NCI-H128 (cell line): Measurements from ENCODE around the gene TFIP11.
"Not testable (repeated sequence)": the region's sequence is repeated elsewhere in the genome, so short reads cannot be mapped to it uniquely, and the experiment has no call there.

Experiments used
- DNase-seq: peaks from one replicate; lab custom pipeline; 2025; ENCODE audit not compliant: unreplicated experiment; lab: John Stamatoyannopoulos, UW

The TFIP11 gene

GRCh38 chr22:26541167-26541819 lies 29.0 kb upstream of the TFIP11 start:
- DNase-seq, result no peak

DNA sequence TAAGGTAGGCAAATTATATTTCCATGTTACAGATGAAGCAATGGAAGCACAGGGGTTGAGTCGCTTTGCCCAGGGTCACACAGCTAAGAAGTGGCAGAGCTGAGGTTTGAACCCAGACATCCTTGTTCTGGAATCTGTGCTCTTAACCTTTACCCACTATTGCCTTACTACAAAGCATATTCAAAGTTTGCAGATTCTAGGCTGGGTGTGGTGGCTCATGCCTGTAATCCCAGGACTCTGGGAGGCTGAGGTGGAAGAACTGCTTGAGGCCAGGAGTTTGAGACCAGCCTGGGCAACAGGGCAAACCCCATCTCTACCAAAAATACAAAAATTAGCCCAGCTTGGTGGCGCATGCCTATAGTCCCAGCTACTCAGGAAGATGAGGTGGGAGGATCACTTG lies 27.8 kb upstream of the TFIP11 start:
- no peak for DNase-seq

DNA sequence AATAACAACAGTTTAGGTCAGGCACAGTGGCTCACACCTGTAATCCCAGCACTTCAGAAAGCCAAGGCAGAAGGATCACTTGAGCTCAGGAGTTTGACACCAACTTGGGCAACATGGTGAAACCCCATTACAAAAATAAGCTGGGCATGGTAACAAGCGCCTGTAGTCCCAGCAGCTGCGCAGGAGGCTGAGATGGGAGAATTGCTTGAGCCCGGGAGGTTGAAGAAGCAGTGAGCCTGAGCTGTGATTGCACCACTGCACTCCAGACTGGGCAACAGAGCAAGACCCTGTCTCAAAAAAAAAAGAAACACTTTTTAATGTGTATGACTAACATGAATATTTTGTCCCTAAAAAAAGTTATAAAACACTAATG lies 24.5 kb upstream of the TFIP11 start:
- DNase-seq, result no peak

DNA sequence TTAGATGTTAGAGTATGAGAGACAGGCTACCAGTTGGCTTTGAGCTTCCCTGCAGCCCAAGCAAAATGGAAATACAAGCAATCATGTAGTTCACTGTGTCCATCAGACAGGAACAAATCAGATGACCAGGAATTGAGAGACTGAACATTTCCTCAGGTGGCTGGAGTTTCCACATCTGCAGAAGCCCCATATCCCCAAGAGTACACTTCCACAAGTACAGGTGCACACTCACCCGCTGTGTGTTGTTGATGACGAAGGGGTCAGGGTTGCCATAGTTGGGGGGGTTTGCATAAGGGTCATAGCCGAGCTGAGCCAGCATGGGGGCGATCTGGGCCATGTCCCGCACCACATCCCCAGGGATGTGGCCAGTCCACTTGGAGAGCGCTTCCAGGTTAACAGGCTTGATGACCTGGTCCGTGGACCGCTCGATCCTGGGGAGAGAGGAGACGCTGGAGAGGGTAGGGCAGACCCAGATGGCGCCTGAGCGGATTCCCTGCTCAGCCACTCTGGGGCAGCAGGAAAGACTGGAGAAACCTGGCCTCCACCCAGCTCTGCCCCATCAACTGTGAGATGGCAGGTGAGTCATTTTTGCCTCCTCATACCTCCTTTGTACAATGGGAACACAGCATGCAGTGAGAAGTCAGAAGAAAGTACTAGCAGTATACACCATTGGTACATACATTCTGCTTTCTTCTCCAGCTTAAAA lies 23.9 kb upstream of the TFIP11 start:
- DNase-seq, result no peak

DNA sequence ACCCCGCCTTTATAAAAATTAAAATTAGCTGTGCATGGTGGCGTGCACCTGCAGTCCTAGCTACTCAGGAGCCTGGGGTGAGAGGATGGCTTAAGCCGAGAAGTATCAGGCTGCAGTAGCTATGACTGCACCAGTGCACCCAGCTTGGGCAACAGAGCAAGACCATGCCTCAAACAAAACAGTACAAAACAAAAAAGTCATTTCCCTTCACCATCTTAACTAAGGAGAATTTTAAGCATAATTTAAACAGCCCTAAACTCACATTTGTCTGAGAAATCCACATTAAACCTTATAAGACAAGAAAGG lies 23.3 kb upstream of the TFIP11 start:
- DNase-seq, result no peak

- DNase-seq, result no peak
These were observed 22.8 kb upstream of the TFIP11 start for GRCh38 chr22:26534874-26535602.

GRCh38 chr22:26534171-26534855 lies 22.0 kb upstream of the TFIP11 start:
- no peak for DNase-seq

- DNase-seq, result no peak
These were observed 17.1 kb upstream of the TFIP11 start for GRCh38 chr22:26529345-26529744.

DNA sequence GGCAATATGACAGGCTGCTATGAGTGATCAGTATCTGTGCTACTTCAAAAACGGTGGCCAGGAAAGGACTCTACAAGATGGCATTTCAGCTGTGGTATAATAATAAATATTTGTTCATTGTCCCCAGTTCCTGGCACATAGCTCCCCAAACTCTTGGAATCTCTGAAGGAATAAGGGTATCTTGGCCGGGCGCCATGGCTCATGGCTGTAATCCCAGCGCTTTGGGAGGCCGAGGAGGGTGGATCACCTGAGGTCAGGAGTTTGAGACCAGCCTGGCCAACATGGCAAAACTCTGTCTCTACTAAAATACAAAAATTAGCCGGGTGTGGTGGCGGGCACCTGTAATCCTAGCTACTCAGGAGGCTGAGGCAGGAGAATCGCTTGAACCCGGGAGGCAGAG lies 16.2 kb upstream of the TFIP11 start:
- DNase-seq, result not testable (repeated sequence)

DNA sequence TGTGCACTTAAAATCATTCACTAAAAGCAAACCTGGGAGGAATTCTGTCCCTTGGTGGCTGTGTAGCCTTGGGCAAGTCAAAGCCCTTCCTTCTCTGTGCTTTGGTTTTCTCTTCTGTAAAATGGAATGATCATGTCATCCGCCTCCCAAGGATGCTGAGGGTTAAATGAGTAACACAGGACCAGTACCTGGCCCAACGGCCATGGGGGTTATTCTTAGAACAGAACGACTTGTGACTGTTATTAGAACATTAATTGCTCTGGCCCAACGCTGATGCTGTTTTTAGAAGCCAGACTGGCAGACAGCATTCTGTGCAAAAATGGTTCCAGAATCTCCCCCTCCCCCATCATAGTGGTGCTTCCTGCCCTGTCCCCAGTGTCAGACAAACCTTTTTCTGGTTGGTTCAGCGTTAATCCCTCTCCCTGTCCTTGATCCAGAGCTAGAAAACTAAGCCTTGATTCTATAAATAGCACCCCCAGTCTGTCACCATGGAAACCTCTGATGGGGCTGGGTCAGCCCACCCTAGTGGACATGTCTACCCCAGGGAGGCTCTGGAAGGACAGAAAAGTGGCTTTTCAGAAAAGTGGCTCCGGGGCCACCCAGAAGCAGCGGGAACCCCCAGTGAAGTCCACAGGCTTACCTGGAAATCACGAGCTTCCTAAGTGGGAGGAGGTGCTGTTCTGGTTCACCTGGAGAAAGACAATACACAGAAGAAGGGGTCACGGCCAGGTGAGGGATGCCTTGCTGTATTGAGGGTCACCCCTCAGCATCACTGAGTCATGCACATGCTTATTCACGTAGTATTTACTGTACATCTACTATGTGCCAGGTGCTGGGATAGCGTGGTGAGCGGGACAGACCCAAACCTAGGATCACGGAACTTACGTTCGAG lies 15.5 kb upstream of the TFIP11 start:
- no peak for DNase-seq

GRCh38 chr22:26527167-26527566 lies 14.9 kb upstream of the TFIP11 start:
- DNase-seq, result no peak

DNA sequence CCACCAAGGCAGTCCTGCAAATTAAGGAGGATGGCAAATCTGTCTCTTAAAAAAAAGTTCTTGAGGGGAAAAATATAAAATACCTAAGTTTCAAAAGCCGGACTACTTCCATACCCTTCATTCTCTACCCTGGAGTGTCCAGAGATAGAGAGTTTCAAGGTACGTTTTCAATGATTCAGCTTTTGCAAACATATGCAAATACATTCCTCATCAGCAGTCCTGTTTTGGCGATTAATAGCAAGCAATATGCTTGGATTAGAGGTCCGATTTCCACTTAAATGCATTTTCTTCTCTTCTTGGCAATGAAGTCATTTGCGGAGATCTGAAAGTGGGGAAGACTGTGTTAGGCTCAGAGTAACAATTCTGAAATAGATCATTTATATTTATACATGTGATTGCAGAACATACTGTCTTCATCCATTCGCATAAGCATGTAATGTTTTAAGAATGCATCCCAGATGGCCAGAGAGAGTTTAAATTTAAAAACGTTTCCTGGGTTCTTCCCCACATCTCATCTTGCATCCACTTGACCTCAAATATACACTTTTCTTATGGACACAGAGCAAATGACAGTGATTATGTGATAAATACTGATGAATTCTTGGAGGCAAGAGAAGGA lies 13.8 kb upstream of the TFIP11 start:
- DNase-seq, result no peak

DNA sequence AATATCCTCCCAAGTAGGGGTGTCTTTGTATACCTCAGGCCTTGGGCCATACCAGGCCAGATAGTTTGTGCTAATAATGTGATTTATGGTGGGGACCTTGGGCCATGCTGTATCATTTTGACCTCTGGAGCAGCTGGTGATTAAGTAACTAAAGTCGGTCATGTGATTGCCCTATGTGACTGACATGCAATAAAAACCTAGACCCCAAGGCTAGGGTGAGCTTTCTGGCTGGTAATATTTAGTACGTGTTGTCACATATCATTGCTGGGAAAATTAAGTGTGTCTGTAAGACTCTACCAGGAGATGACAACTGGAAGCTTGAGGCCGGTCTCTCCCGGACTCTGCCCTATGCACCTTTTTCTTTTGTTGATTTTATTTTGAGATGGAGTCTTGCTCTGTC lies 12.6 kb upstream of the TFIP11 start:
- no peak for DNase-seq

DNA sequence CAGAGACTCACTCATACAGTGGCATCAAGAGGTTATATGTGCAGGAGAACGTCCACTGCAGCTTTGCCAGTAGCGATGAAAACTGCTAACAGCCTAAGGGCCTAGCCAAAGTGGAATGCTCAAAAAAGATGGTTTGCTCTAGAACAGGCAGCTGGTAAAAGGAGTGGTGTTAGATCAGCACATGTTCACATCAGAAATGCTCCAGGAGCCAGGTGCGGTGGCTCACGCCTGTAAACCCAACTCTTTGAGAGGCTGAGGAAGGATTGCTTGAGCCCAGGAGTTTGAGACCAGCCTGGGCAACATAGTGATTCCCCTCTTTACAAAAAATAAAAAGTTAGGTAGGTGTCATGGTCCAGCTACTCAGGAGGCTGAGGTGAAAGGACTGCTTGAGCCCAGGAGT lies 10.3 kb upstream of the TFIP11 start:
- DNase-seq, result no peak

DNA sequence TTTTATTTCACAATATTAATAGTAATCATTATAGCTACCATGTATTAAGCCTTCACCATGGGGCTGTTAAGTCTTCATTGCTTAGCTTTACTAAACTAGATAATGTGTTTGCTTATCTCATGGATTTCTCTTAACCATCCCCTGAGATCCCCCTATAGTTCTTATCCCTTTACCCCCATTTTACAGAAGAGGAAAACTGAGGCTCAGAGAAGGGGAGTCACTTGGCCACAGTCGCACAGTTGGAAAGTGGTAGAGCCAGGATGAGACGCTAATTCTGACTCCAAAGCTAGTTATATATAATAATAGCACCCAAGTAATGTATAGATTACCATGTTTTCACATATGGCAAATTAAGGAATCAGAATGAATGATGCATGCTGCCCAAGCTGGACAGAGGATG lies 9.7 kb upstream of the TFIP11 start:
- no peak for DNase-seq

GRCh38 chr22:26517429-26517828 lies 5.2 kb upstream of the TFIP11 start:
- DNase-seq, result no peak

DNA sequence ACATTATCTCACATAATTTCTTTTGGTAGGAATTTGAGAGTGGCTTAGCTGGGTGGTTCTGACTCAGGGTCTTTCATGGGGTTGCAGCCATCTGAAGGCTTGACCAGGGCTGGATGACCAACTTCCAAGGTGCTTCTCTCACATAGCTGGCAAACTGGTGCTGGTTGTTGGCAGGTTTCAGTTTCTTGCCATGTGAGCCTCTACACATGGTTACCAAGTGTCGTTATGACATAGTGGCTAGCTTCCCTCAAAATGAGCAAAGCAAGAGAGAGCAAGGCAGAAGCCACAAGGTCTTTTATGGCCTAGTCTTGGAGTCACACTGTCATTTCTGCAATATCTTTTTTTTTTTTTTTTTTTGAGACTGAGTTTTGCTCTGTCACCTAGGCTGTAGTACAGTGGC lies 4.2 kb upstream of the TFIP11 start:
- DNase-seq, result no peak

GRCh38 chr22:26515931-26516330 lies 3.7 kb upstream of the TFIP11 start:
- no peak for DNase-seq

DNA sequence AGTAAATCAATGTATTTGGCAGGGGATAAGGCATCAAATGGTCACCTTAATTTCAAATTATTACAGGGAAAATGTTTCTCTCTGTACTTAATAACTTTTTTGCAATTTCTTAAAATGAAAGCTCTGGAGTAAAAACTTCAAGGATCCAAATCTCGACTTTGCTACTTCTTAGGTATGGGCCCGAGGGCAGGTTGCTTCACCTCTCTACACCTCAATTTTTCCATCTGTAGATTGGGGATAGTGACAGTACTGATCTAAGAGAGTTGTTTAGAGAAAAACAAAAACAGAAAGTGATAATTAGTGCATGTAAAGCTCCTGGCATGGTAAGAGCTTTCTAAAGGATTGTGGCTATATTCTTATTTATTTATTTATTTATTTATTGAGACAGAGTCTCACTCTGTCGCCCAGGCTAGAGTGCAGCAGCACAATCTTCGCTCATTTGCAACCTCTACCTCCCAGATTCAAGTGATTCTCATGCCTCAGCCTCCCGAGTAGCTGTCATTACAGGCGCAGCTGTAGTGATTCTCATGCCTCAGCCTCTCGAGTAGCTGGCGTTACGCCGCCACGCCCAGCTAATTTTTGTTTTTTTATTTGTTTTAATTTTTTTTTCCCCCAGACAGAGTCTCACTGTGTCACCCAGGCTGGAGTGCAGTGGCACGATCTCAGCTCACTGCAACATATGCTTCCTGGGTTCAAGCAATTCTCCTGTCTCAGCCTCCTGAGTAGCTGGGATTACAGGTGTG lies 2.3 kb upstream of the TFIP11 start:
- no peak for DNase-seq

GRCh38 chr22:26513838-26514237 lies 1.6 kb upstream of the TFIP11 start:
- no peak for DNase-seq
